Tibial nerve (tissue), 4 donors: ENCODE results near the gene TCAP. TPM values are rescaled to one million over a fixed set of nuclear protein-coding genes. Genes with fewer than 3 reads are reported as not detected.

Experiments used
- DNase-seq, 2 donors: peaks; one replicate each; pipeline ENCODE4 v3.0.0-alpha.2; 2019; ENCODE audit warnings: low spot score in 2 of 2
- H3K27ac ChIP-seq, 4 donors: fragments of 200-600 bp; sonication (generic) in 3 of 4; one replicate each; pipeline ENCODE4 v1.5.1; 2017 to 2019; ENCODE audit warnings: mild to moderate bottlenecking in 1 of 4
- H3K27me3 ChIP-seq, 2 donors: fragments of 200-600 bp; sonication (generic) in 1 of 2; one replicate each; pipeline versions ENCODE4 v1.5.1 to v1.6.0; 2017 to 2019
- H3K36me3 ChIP-seq, 3 donors: fragments of 200-600 bp; sonication (generic); one replicate each; pipeline ENCODE4 v1.5.1; 2018 to 2019
- H3K4me1 ChIP-seq, 4 donors: fragments of 200-600 bp; sonication (generic) in 3 of 4; one replicate each; pipeline ENCODE4 v1.5.1; 2017 to 2019
- H3K4me3 ChIP-seq, 4 donors: fragments of 200-600 bp; sonication (generic) in 3 of 4; one replicate each; pipeline ENCODE4 v1.5.1; 2017 to 2019; ENCODE audit warnings: mild to moderate bottlenecking in 1 of 4, moderate library complexity in 1 of 4
- H3K9me3 ChIP-seq, 4 donors: fragments of 200-600 bp; sonication (generic) in 3 of 4; one replicate each; pipeline ENCODE4 v1.5.1; 2017 to 2019
- EP300 ChIP-seq, 2 donors: sonication (generic); formaldehyde crosslinking; IDR thresholded peaks; one replicate each; pipeline ENCODE4 v1.6.1; 2017; ENCODE audit warnings: antibody characterized with exemption in 2 of 2, mild to moderate bottlenecking in 1 of 2
- POLR2A ChIP-seq, 2 donors: fragments of 450-650 bp; IDR thresholded peaks; one replicate each; pipeline ENCODE4 v1.6.1; 2017; ENCODE audit warnings: antibody characterized with exemption in 2 of 2, mild to moderate bottlenecking in 2 of 2, moderate library complexity in 2 of 2
- WGBS, 2 donors: methylation state at CpG; one replicate each; pipeline ENCODE4 v1.1.5; 2018; 5-methylcytosine and 5-hydroxymethylcytosine counted together
- total RNA-seq, 4 donors: library from RNA; depleted of rRNA; stranded (reverse); fragments of >200 nt; gene quantifications; one replicate each; pipeline ENCODE4 v1.1.0, GENCODE V29; 2016
- TF ChIP-seq, protein P1 (sequence below), 5 experiments: fragments of 200-600 bp in 3 of 5; fragments of 450-650 bp in 2 of 5; sonication (generic) in 3 of 5; IDR thresholded peaks; one replicate each; pipeline ENCODE4 v1.5.1; 2016 to 2019; ENCODE audit warnings: antibody characterized with exemption in 5 of 5, mild to moderate bottlenecking in 3 of 5, moderate library complexity in 2 of 5

TCAP gene
- total RNA-seq, 4 donors from 2014 or later, result 0.30 to 5.5 (median 0.61) TPM

DNA sequence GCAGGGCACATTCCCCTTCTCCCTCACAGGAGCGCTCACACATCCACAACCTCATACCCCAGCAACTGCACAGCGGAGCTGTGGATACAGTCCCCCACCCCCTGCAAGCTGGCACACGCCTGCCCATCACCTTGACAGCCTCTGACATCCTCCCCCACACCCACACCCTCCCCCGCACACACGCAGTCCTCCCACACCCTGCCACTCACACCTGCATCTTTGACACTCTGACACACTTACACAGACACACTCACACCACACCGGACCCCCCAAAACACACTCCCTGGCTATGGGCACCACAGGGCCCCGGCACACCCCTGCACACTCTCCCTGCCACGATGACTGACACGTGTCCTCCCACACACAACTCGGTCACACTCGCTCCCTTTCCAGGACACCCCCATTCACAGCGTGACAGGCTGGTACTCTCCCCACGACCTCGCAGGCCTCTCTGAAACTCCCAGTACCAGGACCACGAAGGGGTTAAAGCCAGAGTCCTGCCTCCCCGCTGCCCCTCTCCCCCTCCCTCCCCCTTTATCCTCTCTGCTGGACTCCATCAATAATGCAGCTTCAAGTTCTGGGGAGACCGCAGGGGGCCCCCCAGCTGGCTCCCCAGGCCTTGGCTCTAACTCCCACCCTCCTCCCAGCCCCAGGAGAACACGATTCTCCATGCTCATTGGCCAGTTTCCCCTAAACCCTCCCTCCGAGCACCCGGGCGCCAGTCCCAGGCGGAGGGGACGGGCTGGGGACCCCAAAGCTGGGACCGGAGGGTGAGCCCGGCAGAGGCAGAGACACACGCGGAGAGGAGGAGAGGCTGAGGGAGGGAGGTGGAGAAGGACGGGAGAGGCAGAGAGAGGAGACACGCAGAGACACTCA lies 38.7 kb upstream of the TCAP start, which contains the start of gene PPP1R1B:
Gene PPP1R1B, plus strand, starts transcription at position 782 of the 876 bp plus-strand sequence. CDS start 441 bp downstream, outside the sequence.
- Histone ChIP-seq H3K36me3 (no peaks in the 10 kb centered on the region), H3K9me3 (no peaks in the 10 kb centered on the region), H3K4me1 (peaks cover 0 to 52% (median 23%) of the 10 kb centered on the region in 4 donors), H3K27me3 (peaks cover 7 to 56% of the 10 kb centered on the region in 2 donors), H3K4me3 (peak within 1 kb of the TSS; percentile 24 to 50 (median 40)), H3K27ac (peak within 1 kb of the TSS; percentile 4 to 90 (median 56))
- no peak for DNase-seq
- 14 to 16% methylated on average over 28 to 29 of the region's 29 CpGs for WGBS, 2 donors
- TF ChIP-seq EP300 (IDR thresholded peaks at IDR 0.05) (no peak), POLR2A (IDR thresholded peaks at IDR 0.05) (no peak)
- TF ChIP-seq, protein P1, sequence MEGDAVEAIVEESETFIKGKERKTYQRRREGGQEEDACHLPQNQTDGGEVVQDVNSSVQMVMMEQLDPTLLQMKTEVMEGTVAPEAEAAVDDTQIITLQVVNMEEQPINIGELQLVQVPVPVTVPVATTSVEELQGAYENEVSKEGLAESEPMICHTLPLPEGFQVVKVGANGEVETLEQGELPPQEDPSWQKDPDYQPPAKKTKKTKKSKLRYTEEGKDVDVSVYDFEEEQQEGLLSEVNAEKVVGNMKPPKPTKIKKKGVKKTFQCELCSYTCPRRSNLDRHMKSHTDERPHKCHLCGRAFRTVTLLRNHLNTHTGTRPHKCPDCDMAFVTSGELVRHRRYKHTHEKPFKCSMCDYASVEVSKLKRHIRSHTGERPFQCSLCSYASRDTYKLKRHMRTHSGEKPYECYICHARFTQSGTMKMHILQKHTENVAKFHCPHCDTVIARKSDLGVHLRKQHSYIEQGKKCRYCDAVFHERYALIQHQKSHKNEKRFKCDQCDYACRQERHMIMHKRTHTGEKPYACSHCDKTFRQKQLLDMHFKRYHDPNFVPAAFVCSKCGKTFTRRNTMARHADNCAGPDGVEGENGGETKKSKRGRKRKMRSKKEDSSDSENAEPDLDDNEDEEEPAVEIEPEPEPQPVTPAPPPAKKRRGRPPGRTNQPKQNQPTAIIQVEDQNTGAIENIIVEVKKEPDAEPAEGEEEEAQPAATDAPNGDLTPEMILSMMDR (IDR thresholded peaks at IDR 0.05), result no peak

DNA sequence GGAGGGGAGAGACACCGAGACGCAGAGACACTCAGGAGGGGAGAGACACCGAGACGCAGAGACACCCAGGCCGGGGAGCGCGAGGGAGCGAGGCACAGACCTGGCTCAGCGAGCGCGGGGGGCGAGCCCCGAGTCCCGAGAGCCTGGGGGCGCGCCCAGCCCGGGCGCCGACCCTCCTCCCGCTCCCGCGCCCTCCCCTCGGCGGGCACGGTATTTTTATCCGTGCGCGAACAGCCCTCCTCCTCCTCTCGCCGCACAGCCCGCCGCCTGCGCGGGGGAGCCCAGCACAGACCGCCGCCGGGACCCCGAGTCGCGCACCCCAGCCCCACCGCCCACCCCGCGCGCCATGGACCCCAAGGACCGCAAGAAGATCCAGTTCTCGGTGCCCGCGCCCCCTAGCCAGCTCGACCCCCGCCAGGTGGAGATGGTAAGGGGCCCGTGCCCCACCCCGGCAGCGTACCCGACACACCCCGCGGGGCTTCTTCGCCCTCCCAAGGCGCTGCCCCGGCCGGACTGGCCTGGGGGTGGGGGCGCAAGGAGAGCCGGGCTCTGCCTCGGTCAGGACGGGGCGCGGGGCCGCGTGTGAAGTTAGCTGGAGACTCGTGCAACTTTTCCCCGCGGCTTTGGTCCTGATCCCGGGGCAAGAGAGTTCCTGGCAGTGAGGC lies 38.0 kb upstream of the TCAP start:
- peaks cover 7 to 59% of the 10 kb centered on the region in 2 donors for H3K27me3 ChIP-seq
- H3K27ac ChIP-seq, result peak overlapping the region; percentile 4 to 90 (median 56)
- 0 to 2% methylated on average over 13 to 22 of the region's 72 CpGs for WGBS, 2 donors
- peaks cover 0 to 52% (median 25%) of the 10 kb centered on the region in 4 donors for H3K4me1 ChIP-seq
- H3K9me3 ChIP-seq, result no peaks in the 10 kb centered on the region
- DNase-seq, result no peak
- TF ChIP-seq, protein P1 (IDR thresholded peaks at IDR 0.05), result no peak
- TF ChIP-seq EP300 (IDR thresholded peaks at IDR 0.05) (no peak), POLR2A (IDR thresholded peaks at IDR 0.05) (no peak)
- H3K4me3 ChIP-seq, result peak overlapping the region; percentile 24 to 50 (median 40)
- no peaks in the 10 kb centered on the region for H3K36me3 ChIP-seq

DNA sequence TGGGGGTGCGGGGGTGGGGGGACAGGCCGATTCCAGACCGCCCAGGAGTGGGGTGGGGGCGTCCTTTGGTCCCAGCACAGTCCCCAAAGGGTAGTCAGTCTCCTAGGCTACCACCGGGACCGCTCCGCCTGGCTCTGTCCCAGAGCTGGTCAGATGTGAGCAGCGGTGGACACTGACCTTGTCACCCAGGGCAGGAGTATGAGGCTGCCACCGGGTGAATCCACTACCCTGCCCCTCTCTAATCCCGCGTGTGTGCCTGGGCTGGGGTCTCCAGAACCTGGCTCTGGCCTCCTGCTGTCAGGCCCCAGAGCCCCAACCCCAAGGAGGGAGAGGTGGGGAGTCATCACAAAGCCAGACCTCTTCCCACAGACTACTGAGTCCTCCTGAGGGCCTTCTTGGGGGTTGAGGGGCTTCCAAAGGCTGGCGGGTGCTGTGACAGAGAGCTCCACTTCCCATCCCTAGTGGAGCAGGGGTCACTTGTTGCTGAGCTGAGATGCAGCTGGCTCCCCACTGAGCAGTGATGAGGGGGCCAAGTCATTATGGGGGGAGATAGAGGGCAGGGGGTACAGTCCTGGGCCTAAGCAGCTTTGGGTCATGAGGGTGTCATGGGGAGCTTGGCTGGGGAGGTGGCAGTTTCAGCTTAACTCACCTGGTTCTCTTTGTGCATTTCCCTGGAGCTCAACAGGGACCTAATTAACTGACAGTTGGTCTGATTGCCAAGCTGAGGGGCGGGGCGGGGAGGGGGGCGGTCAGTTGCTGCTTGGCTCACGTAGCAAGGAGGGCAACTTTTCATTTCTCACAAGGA lies 37.2 kb upstream of the TCAP start:
- Histone ChIP-seq H3K27me3 (peaks cover 7 to 59% of the 10 kb centered on the region in 2 donors), H3K4me3 (peak overlapping the region in 1 of 4 donors; percentile 32), H3K27ac (peak overlapping the region; percentile 4 to 90 (median 58)), H3K4me1 (peaks cover 0 to 56% (median 23%) of the 10 kb centered on the region in 4 donors), H3K9me3 (no peaks in the 10 kb centered on the region), H3K36me3 (no peaks in the 10 kb centered on the region)
- DNase-seq, result no peak
- TF ChIP-seq, protein P1 (IDR thresholded peaks at IDR 0.05), result no peak
- TF ChIP-seq EP300 (IDR thresholded peaks at IDR 0.05), result no peak
- no peak for TF ChIP-seq POLR2A (IDR thresholded peaks at IDR 0.05)
- 40 to 65% methylated on average over 7 to 11 of the region's 16 CpGs for WGBS, 2 donors

DNA sequence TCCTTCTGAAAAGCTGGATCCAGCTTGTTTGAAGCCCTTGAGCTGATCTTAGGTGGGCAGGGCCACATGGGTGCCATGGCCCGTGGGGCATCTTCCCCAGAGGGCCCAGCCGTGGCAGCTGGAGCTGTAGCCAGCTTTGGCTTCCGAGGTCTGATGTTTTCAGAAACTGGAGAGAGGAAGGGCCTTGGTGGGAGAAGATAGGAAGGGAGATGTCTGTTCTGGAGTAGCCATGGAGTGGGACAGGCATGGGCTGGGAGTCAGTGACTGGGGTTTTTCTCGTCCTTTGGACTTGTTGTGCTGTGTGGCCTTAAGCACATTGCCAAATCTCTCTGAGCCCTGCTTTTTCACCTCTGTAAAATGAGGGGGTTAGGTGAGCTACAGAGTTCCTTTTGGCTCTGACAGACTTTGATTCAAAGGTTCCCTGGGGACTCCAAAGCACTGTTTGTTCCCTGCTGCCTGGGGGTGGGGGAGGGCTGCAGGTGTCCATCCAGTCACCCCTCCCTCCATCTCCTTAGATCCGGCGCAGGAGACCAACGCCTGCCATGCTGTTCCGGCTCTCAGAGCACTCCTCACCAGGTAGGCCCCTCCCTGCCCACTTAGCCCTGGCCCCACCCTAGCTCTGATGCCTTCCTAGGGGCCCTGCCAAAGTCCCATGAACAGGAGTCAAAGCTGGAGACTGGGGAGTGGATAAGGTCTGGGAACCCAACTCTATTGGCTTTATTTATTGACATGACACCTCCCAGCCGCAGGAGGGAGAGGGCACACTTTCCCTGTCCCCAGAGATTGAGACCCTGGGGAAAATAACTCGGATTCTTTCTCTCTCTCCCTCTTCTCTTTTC lies 36.3 kb upstream of the TCAP start:
- WGBS, 2 donors, result 59 to 66% methylated on average over 10 of the region's 10 CpGs
- H3K36me3 ChIP-seq, result no peaks in the 10 kb centered on the region
- DNase-seq, result no peak
- H3K4me3 ChIP-seq, result no peak overlapping the region
- H3K27me3 ChIP-seq, result peaks cover 7 to 59% of the 10 kb centered on the region in 2 donors
- H3K27ac ChIP-seq, result peak overlapping the region in 2 of 4 donors; percentile 66 to 90
- no peaks in the 10 kb centered on the region for H3K9me3 ChIP-seq
- peaks cover 0 to 56% (median 21%) of the 10 kb centered on the region in 4 donors for H3K4me1 ChIP-seq
- TF ChIP-seq, protein P1 (IDR thresholded peaks at IDR 0.05), result no peak
- TF ChIP-seq EP300 (IDR thresholded peaks at IDR 0.05) (no peak), POLR2A (IDR thresholded peaks at IDR 0.05) (no peak)
